ENCODE data around the gene HUNK.

The HUNK gene

GRCh38 chr21:31961027-31961426 is 88.2 kb downstream of the HUNK start:
- DNase-seq (ENCODE audit: low read depth): no peak
- TF ChIP-seq CTCF (IDR thresholded peaks at IDR 0.05; ENCODE audit: low read depth, low read length): no peak
- TF ChIP-seq POLR2A (IDR thresholded peaks at IDR 0.05; ENCODE audit: extremely low read depth, insufficient read length): no peak
- no peak for TF ChIP-seq MAX (IDR thresholded peaks at IDR 0.05; ENCODE audit: low read depth, low read length)
- no peak for TF ChIP-seq MYC (IDR thresholded peaks at IDR 0.05; ENCODE audit: low read depth, low read length)
- H3K4me3 ChIP-seq (ENCODE audit: low read depth, low read length): no peak overlapping the region

- no peak for DNase-seq (ENCODE audit: low read depth)
- H3K4me3 ChIP-seq (ENCODE audit: low read depth, low read length): no peak overlapping the region
- TF ChIP-seq CTCF (IDR thresholded peaks at IDR 0.05; ENCODE audit: low read depth, low read length) (no peak), MYC (IDR thresholded peaks at IDR 0.05; ENCODE audit: low read depth, low read length) (no peak), POLR2A (IDR thresholded peaks at IDR 0.05; ENCODE audit: extremely low read depth, insufficient read length) (no peak), MAX (IDR thresholded peaks at IDR 0.05; ENCODE audit: low read depth, low read length) (no peak)
Observed at GRCh38 chr21:31961704-31962103, 88.9 kb downstream of the HUNK start.

GRCh38 chr21:31964692-31965091 is 91.9 kb downstream of the HUNK start:
- TF ChIP-seq MAX (IDR thresholded peaks at IDR 0.05; ENCODE audit: low read depth, low read length): no peak
- no peak for TF ChIP-seq MYC (IDR thresholded peaks at IDR 0.05; ENCODE audit: low read depth, low read length)
- TF ChIP-seq CTCF (IDR thresholded peaks at IDR 0.05; ENCODE audit: low read depth, low read length): no peak
- TF ChIP-seq POLR2A (IDR thresholded peaks at IDR 0.05; ENCODE audit: extremely low read depth, insufficient read length): no peak
- H3K4me3 ChIP-seq (ENCODE audit: low read depth, low read length): no peak overlapping the region
- no peak for DNase-seq (ENCODE audit: low read depth)

- TF ChIP-seq CTCF (IDR thresholded peaks at IDR 0.05; ENCODE audit: low read depth, low read length) (no peak), POLR2A (IDR thresholded peaks at IDR 0.05; ENCODE audit: extremely low read depth, insufficient read length) (no peak), MYC (IDR thresholded peaks at IDR 0.05; ENCODE audit: low read depth, low read length) (no peak), MAX (IDR thresholded peaks at IDR 0.05; ENCODE audit: low read depth, low read length) (no peak)
- DNase-seq (ENCODE audit: low read depth): no peak
- no peak overlapping the region for H3K4me3 ChIP-seq (ENCODE audit: low read depth, low read length)
Observed at GRCh38 chr21:31967334-31967733, 94.5 kb downstream of the HUNK start.

DNA sequence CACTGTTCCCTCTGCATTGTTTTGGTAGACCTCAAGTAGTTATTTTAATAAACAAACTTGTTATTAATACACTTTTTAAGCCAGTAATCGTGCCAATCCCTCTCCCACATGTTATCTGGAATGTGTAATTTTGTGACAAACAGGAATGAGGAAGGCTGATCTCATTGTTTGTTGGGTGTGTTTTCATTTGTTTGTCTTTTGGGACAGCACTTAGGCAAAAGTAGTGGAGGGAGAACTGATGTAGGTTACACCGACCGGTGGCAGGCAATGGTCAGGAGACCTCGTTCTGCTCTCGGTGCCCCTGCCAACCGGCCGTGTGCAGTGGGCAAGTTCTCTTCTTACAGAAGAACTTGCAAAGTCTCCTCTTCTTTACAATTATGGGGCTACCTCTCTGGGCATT is 99.8 kb downstream of the HUNK start:
- no peak for TF ChIP-seq MAX (IDR thresholded peaks at IDR 0.05; ENCODE audit: low read depth, low read length)
- TF ChIP-seq POLR2A (IDR thresholded peaks at IDR 0.05; ENCODE audit: extremely low read depth, insufficient read length): no peak
- TF ChIP-seq MYC (IDR thresholded peaks at IDR 0.05; ENCODE audit: low read depth, low read length): no peak
- no peak for TF ChIP-seq CTCF (IDR thresholded peaks at IDR 0.05; ENCODE audit: low read depth, low read length)

More for the DNA sequence above, 99.8 kb downstream of the HUNK start:
- no peak overlapping the region for H3K4me3 ChIP-seq (ENCODE audit: low read depth, low read length)
- DNase-seq (ENCODE audit: low read depth): no peak
